Stimulated activated CD4-positive, alpha-beta T cell treated with anti-CD3 and anti-CD28 coated beads, Interleukin-2, amount 100 ng/mL, for 24 hours (primary cell): Measurements from ENCODE around the gene SLC22A31.
"Not testable (repeated sequence)": the region's sequence is repeated elsewhere in the genome, so short reads cannot be mapped to it uniquely, and the experiment has no call there.

Source experiments
- DNase-seq, 2 donors: peaks; one replicate each; pipeline ENCODE4 v3.0.0-alpha.2; 2020

The SLC22A31 gene

DNA sequence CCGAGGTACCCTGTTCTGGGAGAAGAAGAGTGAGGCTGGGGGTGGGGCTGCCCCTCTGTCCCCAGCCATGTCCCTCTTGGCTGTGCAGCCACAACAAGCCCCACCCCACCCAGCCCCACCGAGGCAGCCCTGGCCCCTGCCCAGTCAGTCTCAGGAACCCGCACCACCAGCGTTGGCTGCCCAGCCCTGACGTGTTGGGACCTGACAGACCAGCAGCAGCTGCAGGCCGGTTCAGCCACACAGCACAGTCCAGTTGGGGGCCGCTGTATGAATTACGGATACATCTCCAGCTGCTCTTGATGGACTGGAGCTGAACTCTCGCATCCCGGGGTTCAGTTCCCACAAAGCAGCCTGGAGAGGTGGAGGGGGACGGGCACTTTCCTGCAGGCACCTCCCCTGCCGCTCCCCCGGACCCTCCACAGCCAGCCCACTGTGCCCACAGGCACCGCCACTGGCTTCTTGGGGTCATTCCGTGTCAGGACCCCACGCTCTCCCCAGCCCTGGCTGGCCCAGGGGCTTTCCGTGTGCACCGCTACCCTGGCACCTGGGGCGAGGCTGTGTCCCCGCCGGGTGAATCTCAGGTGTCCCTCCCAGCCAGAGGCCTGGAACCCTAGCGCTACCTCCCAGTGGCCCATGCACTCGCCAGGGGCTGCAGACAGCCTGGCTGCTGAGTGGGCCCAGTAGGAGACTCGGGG is 21.7 kb downstream of the SLC22A31 start:
- DNase-seq: no peak

DNA sequence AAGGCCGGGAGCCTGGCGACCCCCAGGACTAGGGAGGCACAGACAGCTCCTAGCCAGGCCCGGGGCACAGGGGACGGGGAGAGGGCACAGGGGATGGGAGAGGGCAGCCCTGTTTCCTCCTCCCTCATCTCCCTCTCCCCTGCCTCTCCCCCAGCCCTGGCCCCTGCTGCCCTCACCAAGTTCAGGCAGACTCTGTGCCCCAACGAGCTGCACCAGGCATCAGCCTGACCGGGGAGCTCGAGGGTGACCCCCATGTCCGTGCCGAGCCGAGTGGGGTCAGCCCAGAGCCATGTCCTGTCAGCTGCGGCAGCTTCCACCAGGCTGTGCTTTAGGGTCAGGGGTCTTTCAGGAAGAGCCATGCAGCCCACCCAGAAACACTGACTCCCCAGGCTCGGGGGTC is 22.8 kb downstream of the SLC22A31 start:
- no peak for DNase-seq

DNA sequence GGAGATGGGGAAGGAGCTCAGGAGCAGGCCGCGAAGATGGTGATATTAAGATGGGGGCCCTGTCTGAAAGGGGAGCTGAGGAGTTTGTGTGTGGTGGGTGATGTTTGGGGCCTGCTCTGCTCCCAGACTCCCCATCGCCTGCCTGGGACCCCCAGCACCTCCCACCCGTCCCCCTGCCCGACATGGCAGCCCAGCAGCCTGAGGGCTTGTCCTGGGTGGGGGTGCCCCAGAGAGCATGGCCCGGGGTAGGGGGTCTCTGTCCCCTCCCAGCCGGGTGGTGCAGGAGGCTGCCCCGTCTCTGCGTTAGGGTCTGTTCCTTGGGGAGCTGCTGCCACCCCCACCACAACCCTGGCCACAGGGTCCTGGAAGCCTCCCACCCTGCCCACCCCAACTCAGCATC is 23.6 kb downstream of the SLC22A31 start:
- DNase-seq: no peak

- DNase-seq: no peak
Observed at GRCh38 chr16:89176147-89176690, 24.1 kb downstream of the SLC22A31 start.

DNA sequence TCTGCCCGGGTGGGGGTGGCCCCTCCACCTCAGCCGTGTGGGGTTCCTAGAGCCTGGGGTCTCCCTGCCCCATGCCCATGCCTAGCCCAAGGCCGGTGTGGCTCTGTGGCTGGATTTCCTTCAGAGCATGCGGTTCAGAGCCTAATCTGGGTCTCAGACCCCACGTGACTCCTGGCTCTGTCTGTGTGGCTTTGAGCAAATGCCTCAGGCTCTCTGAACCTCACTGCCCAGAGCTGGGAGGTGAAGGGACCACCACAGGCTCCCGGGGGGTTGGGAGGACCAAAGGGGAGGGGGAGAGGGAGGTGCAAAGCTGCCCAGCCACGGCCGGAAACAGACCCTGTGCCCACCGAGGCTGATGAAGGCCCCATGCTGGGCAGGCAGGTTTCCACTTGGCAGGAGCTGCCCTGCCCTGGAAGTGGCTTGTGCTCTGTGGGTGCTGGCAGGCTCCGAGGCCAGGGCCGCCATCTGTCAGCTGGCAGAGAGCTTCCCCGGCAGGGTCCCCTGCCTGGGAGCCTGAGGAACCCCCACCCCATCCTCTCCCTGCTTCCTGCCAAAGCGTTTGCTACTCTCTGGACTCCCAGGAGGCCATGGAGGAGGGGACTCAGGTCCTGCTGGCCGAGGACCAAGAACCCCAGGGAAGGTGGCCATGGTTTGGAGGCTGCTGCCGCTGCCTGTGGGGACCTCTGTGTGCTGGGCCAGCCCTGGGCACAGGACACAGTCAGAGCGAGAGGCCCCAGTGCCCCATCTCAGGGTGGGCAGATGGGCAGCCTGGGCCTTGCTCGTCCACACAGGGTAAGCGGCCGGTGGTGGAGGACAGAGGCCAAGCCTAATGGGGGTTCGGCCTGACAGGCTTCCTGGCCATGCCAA is 24.8 kb downstream of the SLC22A31 start:
- no peak for DNase-seq

- no peak for DNase-seq
Observed at GRCh38 chr16:89174877-89175276, 25.5 kb downstream of the SLC22A31 start.

- DNase-seq: no peak
Observed at GRCh38 chr16:89174055-89174827, 26.1 kb downstream of the SLC22A31 start.

- DNase-seq: no peak
Observed at GRCh38 chr16:89173174-89173921, 27.0 kb downstream of the SLC22A31 start.

DNA sequence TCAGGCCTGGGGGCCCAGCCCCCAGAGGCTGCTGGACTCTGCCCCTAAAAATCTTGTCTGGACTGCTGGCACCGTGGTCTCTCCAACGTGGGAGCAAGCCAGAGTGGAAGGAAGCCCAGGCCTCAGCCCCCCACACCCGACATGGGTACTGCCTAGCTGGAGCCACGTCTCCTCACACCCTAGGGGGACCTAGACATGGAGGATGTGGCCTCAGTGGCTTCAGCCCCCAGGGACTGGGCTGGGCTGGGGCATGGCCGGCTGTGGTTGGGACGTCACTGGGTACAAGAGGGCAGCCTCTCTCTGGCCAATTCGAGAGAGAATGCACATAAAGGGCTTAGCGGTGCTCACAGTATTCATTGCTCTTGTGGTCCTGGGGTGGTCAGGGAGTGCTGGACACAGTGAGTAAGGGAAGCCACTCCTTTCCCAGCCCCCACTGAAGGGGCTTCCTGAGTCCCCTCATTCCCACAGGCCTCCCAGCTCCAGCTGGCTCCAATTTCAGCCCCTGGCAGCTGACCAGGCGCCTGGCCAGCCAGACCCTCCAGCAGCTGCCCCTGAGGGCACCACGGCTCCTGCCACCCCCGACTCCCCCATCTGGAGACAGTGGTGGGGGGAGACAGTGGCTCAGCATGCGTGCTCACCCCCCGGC is 27.7 kb downstream of the SLC22A31 start:
- no peak for DNase-seq

DNA sequence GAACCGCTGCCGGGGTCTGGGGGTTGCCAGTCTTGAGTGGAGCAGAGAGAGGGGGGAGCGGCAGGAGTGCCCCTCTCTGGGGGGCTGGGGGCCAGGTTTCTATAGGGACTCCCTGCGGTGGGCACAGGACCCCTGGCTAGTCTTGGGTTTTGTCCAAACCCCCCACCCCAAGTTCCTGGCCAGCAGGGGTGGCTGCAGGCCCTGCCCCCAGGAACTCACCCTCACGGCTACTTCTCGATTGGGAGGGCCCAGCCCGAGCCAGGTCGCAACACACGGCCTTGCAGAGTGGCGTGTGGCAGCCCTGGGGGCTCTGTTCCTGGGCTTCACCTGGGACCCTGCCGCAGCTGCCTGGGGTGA is 28.2 kb downstream of the SLC22A31 start:
- no peak for DNase-seq

- peak; percentile 95 to 97 for DNase-seq
Observed at GRCh38 chr16:89171216-89172170, 28.8 kb downstream of the SLC22A31 start, which contains the start of gene CDH15. Gene CDH15, plus strand, starts transcription at chr16:89171748. Its CDS starts 84 bp downstream, at chr16:89171832.

GRCh38 chr16:89170346-89171215 is 29.8 kb downstream of the SLC22A31 start:
- DNase-seq: no peak

DNA sequence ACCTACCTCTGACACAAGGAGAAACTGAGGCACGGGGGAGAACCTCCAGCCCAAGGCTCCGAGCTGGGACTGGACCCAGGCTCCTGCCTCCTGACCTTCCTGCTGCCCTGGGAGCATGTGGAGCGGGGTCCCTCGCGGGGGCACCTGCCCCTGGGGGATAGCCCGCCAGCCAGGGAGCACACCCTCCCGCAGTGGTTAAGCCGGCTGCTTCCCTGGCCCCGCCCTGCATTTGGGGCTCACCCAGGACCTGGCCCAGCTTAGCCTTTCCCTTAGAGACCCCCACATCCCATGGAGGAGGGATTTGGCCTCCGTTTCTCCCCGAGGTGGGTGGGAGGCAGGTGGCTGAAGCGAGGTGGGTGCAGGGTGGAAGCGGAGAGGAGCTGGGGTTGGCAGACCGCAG is 30.6 kb downstream of the SLC22A31 start:
- DNase-seq: no peak

DNA sequence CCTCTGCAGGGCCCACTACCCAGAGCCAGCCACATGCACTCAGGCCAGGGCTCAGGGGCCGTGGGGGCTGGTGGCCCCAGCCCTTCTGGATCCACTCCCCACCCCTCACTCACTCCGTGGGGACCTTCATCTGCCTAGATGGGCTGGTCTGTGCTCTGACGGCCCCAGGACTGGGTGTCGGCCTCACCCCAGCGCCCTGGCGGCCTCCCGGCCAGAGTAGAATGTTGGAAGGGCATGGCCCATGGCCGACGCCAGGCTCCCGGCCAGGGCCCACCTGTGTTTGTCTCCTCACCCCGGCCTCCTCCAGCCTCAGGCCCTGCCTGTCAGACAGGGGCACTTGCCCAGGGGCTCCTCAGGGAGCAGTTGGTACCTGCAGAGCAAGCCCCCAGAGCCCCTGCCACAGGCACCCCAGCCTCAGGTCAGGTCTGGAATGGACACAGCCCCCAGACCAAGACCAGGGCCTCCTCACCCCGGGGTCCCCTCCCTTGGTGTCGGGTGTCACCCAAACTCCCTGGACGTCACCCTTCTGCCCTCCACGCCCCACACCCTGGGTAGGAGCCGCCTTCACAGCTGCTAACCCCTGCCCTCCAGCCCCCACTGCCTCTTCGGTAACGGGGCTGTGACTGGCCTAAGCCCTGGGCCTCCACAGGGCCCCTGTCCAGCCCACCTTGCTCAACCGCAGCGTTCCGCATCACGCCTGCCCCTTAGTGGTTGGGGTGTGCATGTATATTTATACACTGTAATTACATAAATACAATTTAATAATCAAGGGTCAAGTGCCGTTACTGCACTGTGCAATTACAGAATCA is 31.8 kb downstream of the SLC22A31 start:
- DNase-seq: no peak

- DNase-seq: peak; percentile 93
Observed at GRCh38 chr16:89167425-89167941, 32.9 kb downstream of the SLC22A31 start.

- no peak for DNase-seq
Observed at GRCh38 chr16:89166696-89167424, 33.5 kb downstream of the SLC22A31 start.

GRCh38 chr16:89165681-89165979 is 34.7 kb downstream of the SLC22A31 start:
- DNase-seq: not testable (repeated sequence)
